PFSK-1 (cell line): ENCODE data around the gene CST9.

Experiments
- FOXP2 ChIP-seq: optimal IDR thresholded peaks from 2 replicates; pipeline ENCODE3; 2011; ENCODE audit warnings: borderline replicate concordance, control low read depth, inconsistent platforms; ENCODE audit not compliant: insufficient read depth; ENCODE audit errors: extremely low read length, extremely low read depth
- POLR2AphosphoS5 ChIP-seq: IDR thresholded peaks from 2 replicates; pipeline ENCODE4 v1.6.1; 2012; ENCODE audit warnings: low read depth, mild to moderate bottlenecking, control low read depth, low read length, moderate library complexity
- REST ChIP-seq, 2 experiments: IDR thresholded peaks; 2 replicates each; pipeline versions ENCODE4 v1.6.1 to v1.8.0; 2011 to 2012; ENCODE audit warnings: low read depth in 2 of 2, low read length in 2 of 2, control low read depth in 1 of 2, inconsistent platforms in 1 of 2, mild to moderate bottlenecking in 1 of 2, moderate library complexity in 1 of 2; ENCODE audit not compliant: insufficient read depth in 1 of 2
- SIN3A ChIP-seq: IDR thresholded peaks from 2 replicates; pipeline ENCODE4 v1.6.1; 2012; ENCODE audit warnings: mild to moderate bottlenecking, low read length, moderate library complexity, borderline replicate concordance; ENCODE audit not compliant: insufficient read depth
- TAF1 ChIP-seq: IDR thresholded peaks from 2 replicates; pipeline ENCODE4 v1.6.1; 2012; ENCODE audit warnings: low read length, control low read depth, borderline replicate concordance; ENCODE audit not compliant: insufficient read depth

CST9 gene

GRCh38 chr20:23636908-23637281 lies 31.2 kb upstream of the CST9 start:
- TF ChIP-seq REST (IDR thresholded peaks at IDR 0.05; ENCODE audit: insufficient read depth in 1 of 2, low read depth in 2 of 2, low read length in 2 of 2) (no peak), SIN3A (no peak), TAF1 (no peak), FOXP2 (no peak), POLR2AphosphoS5 (no peak)

GRCh38 chr20:23636182-23636907 lies 30.6 kb upstream of the CST9 start:
- TF ChIP-seq POLR2AphosphoS5 (no peak), SIN3A (no peak), REST (IDR thresholded peaks at IDR 0.05; ENCODE audit: insufficient read depth in 1 of 2, low read depth in 2 of 2, low read length in 2 of 2) (no peak), TAF1 (no peak), FOXP2 (no peak)

GRCh38 chr20:23634985-23635767 lies 29.5 kb upstream of the CST9 start:
- TF ChIP-seq POLR2AphosphoS5 (no peak), FOXP2 (no peak), SIN3A (no peak), TAF1 (no peak), REST (IDR thresholded peaks at IDR 0.05; ENCODE audit: insufficient read depth in 1 of 2, low read depth in 2 of 2, low read length in 2 of 2) (no peak)

GRCh38 chr20:23634044-23634801 lies 28.5 kb upstream of the CST9 start:
- no peak for TF ChIP-seq REST (IDR thresholded peaks at IDR 0.05; ENCODE audit: insufficient read depth in 1 of 2, low read depth in 2 of 2, low read length in 2 of 2)
- TF ChIP-seq TAF1 = no peak
- TF ChIP-seq POLR2AphosphoS5 = no peak
- TF ChIP-seq SIN3A = no peak
- no peak for TF ChIP-seq FOXP2
